ENCODE results near the gene ECE1.
A peak's percentile ranks its signal among the peaks of the same experiment; 100 is the strongest.

DNA sequence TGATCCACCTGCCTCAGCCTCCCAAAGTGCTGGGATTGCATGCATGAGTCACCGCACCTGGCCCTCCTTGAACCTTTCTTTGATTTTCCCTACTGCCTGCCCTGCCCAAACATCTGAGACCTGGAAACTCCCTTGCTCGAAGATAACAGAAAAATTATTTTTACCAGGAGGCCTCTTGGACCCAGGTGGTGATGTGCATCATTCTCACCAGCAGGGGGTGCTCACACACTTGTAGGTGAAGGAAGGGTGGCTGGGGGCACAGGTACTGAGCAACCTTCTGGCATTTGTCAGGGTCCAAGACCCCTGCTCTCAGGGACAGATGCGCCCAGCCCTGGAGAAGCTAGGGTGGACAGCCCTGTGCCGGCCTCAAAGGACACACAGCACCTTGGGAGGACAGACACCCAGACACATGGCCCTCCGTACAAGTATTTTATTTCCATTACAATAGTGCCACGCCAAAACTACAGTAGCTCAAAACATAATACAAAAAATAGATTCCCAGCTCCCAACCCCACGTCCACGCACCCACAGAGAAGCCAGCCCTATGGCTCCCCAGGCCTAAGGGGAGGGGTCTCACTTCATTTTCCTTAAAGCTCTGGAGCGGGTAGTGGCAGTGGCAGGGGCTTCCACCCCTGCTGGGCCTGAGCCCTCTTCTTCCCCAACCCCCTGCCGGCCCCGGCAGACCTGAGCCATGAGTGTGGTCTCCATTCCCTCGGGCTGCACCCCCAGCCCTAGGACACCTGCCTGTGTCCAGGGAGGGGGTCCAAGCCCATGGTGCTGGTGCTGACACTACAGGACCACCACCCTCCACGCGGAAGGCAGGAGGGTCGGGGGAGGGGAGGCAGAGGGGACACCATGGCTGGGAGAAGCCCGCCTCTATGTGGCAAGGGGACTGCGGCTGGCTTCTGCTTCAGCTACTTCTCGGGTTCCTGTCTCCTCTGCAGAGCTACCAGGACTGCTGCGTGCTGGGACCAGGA lies 73.1 kb downstream of the ECE1 start:
- no peak for TF ChIP-seq EZH2 (IDR thresholded peaks at IDR 0.05; ENCODE audit: borderline replicate concordance, low read length)
- TF ChIP-seq CTCF (conservative IDR thresholded peaks at IDR 0.05 in 1 of 2, IDR thresholded peaks at IDR 0.05 in 1 of 2; ENCODE audit: extremely low read depth in 1 of 2, insufficient read depth in 1 of 2, low read depth in 1 of 2, low read length in 2 of 2), result peak; percentile 75 to 76

All from mammary epithelial cell (primary cell).